CD4-positive, alpha-beta T cell (primary cell): ENCODE results near the gene TDRKH. TPM values are rescaled to one million over a fixed set of nuclear protein-coding genes. Genes with fewer than 3 reads are reported as not detected.

ENCODE experiments used
- ATAC-seq: fragments of 200-7000 bp; cut with Tn5 transposase; one replicate; pipeline ENCODE4 v1.10.0; 2022; ENCODE audit warnings: mild to moderate bottlenecking; ENCODE audit not compliant: poor library complexity
- CTCF ChIA-PET: fragments of 350-600 bp; sonication (Branson Sonifier 250); formaldehyde crosslinking; loops from one replicate; lab custom pipeline; 2021; ENCODE audit warnings: antibody characterized with exemption, inconsistent platforms; lab: Charles Lee
- POLR2A ChIA-PET: fragments of 350-600 bp; sonication (Branson Sonifier 250); formaldehyde crosslinking; loops from one replicate; lab custom pipeline; 2021; ENCODE audit warnings: antibody characterized with exemption, inconsistent platforms; lab: Charles Lee
- DNase-seq, 14 experiments: peaks; one replicate each; pipeline ENCODE4 v3.0.0-alpha.2; 2013 to 2020; ENCODE audit warnings: mixed read lengths in 2 of 14
- H3K27ac ChIP-seq, 2 donors: one replicate each; pipeline versions ENCODE4 v1.5.1 to v1.7.0; 2013; ENCODE audit warnings: low read length in 2 of 2, low read depth in 1 of 2, mild to moderate bottlenecking in 1 of 2
- H3K27me3 ChIP-seq, 2 experiments: 1 replicate in 1 of 2; 2 replicates in 1 of 2; pipeline versions ENCODE4 v1.6.1 to v1.7.0; 2013; ENCODE audit warnings: low read length in 2 of 2, control low read depth in 1 of 2, mild to moderate bottlenecking in 1 of 2, moderate library complexity in 1 of 2; ENCODE audit not compliant: insufficient read depth in 2 of 2, control insufficient read depth in 1 of 2
- H3K36me3 ChIP-seq: one replicate; pipeline ENCODE4 v1.6.1; 2013; ENCODE audit warnings: low read length, control low read depth; ENCODE audit not compliant: insufficient read depth
- H3K4me1 ChIP-seq: one replicate; pipeline ENCODE4 v1.6.1; 2013; ENCODE audit warnings: low read length, control low read depth; ENCODE audit not compliant: insufficient read depth
- H3K4me3 ChIP-seq: one replicate; pipeline ENCODE4 v1.5.1; 2013; ENCODE audit warnings: mild to moderate bottlenecking, low read length, moderate library complexity
- H3K9me3 ChIP-seq, 2 experiments: 1 replicate in 1 of 2; 2 replicates in 1 of 2; pipeline versions ENCODE4 v1.6.1 to v1.7.0; 2013; ENCODE audit warnings: low read length in 2 of 2, mild to moderate bottlenecking in 2 of 2, control low read depth in 1 of 2, moderate library complexity in 1 of 2; ENCODE audit not compliant: control insufficient read depth in 1 of 2, insufficient read depth in 1 of 2
- H3K27ac Mint-ChIP-seq: one replicate; pipeline ENCODE4 v1.8.0; 2020; ENCODE audit warnings: mixed read lengths
- H3K27me3 Mint-ChIP-seq: one replicate; pipeline ENCODE4 v1.8.0; 2021; ENCODE audit warnings: mixed read lengths
- H3K36me3 Mint-ChIP-seq: one replicate; pipeline ENCODE4 v1.8.0; 2021; ENCODE audit warnings: low read depth, mixed read lengths
- H3K4me1 Mint-ChIP-seq: one replicate; pipeline ENCODE4 v1.8.0; 2021; ENCODE audit warnings: low read depth, mixed read lengths
- H3K4me3 Mint-ChIP-seq: one replicate; pipeline ENCODE4 v1.8.0; 2020; ENCODE audit warnings: mild to moderate bottlenecking, mixed read lengths
- H3K9me3 Mint-ChIP-seq: one replicate; pipeline ENCODE4 v1.8.0; 2020; ENCODE audit warnings: mixed read lengths
- CTCF ChIP-seq: fragments of 200-600 bp; IDR thresholded peaks from one replicate; pipeline ENCODE4 v1.8.0; 2022; ENCODE audit warnings: antibody characterized with exemption, mild to moderate bottlenecking
- intact Hi-C, 2 experiments: fragments of 100-400 bp; cut with DNase I in 1 of 2; cut with micrococcal nuclease in 1 of 2; formaldehyde crosslinking; loops; one replicate each; pipeline versions ENCODE4 v1.15.1 to v1.9.0; 2023 to 2025; cut with DNase I, micrococcal nuclease
- total RNA-seq, 174 experiments: library from RNA in 2 of 174; stranded (reverse) in 2 of 174; gene quantifications; one replicate each; pipeline ENCODE4 v1.2.3 and lab custom pipeline; 2021 to 2026

Gene TDRKH
- total RNA-seq, 2 experiments from 2014 or later: 6.1 to 6.4 TPM

- H3K36me3 ChIP-seq: peaks cover 3% of the 10 kb centered on the region
- Mint-ChIP-seq H3K27ac (peak overlapping the region; percentile 86), H3K9me3 (no peaks in the 10 kb centered on the region), H3K4me3 (peak overlapping the region; percentile 85), H3K4me1 (peaks cover 68% of the 10 kb centered on the region), H3K27me3 (no peaks in the 10 kb centered on the region), H3K36me3 (no peaks in the 10 kb centered on the region)
- ChIA-PET CTCF (interaction anchor here (1.3 to 2.1 kb wide), 3 partner anchors 9 to 153 kb away, joined by 3 to 8 read pairs (median 5); partner anchors contain the start of gene TDRKH), POLR2A (interaction anchor here (1.3 to 4.8 kb wide), 5 partner anchors 9 to 70 kb away, joined by 4 to 23 read pairs (median 8); partner anchors contain the start of genes TDRKH and THEM4)
- H3K9me3 ChIP-seq: peaks cover 0 to 5% of the 10 kb centered on the region in 2 experiments
- H3K27me3 ChIP-seq: no peaks in the 10 kb centered on the region
- DNase-seq (no peak), ATAC-seq (no peak)
- no peak for TF ChIP-seq CTCF
- H3K4me3 ChIP-seq: peak overlapping the region; percentile 70
- H3K4me1 ChIP-seq: peaks cover 62% of the 10 kb centered on the region
- peak overlapping the region; percentile 51 to 90 for H3K27ac ChIP-seq
- intact Hi-C loops: loop anchor here (2.0 to 5.0 kb wide), 2 partner anchors 244 to 382 kb away; partner anchors contain the start of gene POGZ (in 1 of the 2)
These were observed 48.7 kb upstream of the TDRKH start for GRCh38 chr1:151839082-151839412.

- H3K4me3 Mint-ChIP-seq: peak overlapping the region; percentile 85
- H3K27me3 Mint-ChIP-seq: no peaks in the 10 kb centered on the region
- ChIA-PET POLR2A (interaction anchor here (0.9 to 4.8 kb wide), 6 partner anchors 9 to 379 kb away, joined by 3 to 23 read pairs (median 6); partner anchors contain the start of genes POGZ, TDRKH and THEM4), CTCF (interaction anchor here (0.9 to 2.1 kb wide), 3 partner anchors 49 to 129 kb away, joined by 3 to 8 read pairs (median 3); partner anchors contain the start of gene TDRKH)
- H3K36me3 ChIP-seq: peaks cover 3% of the 10 kb centered on the region
- H3K4me1 Mint-ChIP-seq: peaks cover 74% of the 10 kb centered on the region
- no peaks in the 10 kb centered on the region for H3K9me3 Mint-ChIP-seq
- no peaks in the 10 kb centered on the region for H3K27me3 ChIP-seq
- H3K4me3 ChIP-seq: peak overlapping the region; percentile 70
- ATAC-seq: peak; percentile 8
- intact Hi-C loops: loop anchor here (2.0 to 5.0 kb wide), 2 partner anchors 244 to 381 kb away; partner anchors contain the start of gene POGZ (in 1 of the 2)
- H3K9me3 ChIP-seq: peaks cover 0 to 5% of the 10 kb centered on the region in 2 experiments
- H3K27ac ChIP-seq: peak overlapping the region; percentile 51 to 90
- TF ChIP-seq CTCF: no peak
- DNase-seq: peak in 5 of 14 experiments; percentile 37 to 82 (median 44)
- no peaks in the 10 kb centered on the region for H3K36me3 Mint-ChIP-seq
- H3K4me1 ChIP-seq: peaks cover 68% of the 10 kb centered on the region
- peak overlapping the region; percentile 86 for H3K27ac Mint-ChIP-seq
These were observed 48.2 kb upstream of the TDRKH start for GRCh38 chr1:151838222-151839081.

- no peaks in the 10 kb centered on the region for H3K27me3 Mint-ChIP-seq
- H3K4me3 Mint-ChIP-seq: peak overlapping the region; percentile 94
- Histone ChIP-seq H3K4me1 (peaks cover 74% of the 10 kb centered on the region), H3K4me3 (peak overlapping the region; percentile 51), H3K9me3 (peaks cover 0 to 5% of the 10 kb centered on the region in 2 experiments), H3K36me3 (peaks cover 3% of the 10 kb centered on the region), H3K27ac (peak overlapping the region; percentile 7 to 64), H3K27me3 (no peaks in the 10 kb centered on the region)
- DNase-seq (no peak), ATAC-seq (no peak)
- peak overlapping the region; percentile 73 for H3K27ac Mint-ChIP-seq
- no peaks in the 10 kb centered on the region for H3K36me3 Mint-ChIP-seq
- peaks cover 80% of the 10 kb centered on the region for H3K4me1 Mint-ChIP-seq
- H3K9me3 Mint-ChIP-seq: no peaks in the 10 kb centered on the region
- intact Hi-C loops: loop anchor here (2.0 to 5.0 kb wide), 7 partner anchors 47 to 395 kb away; partner anchors contain the start of genes MRPL9 (in 1 of the 2), POGZ (in 1 of the 2) and TDRKH (in 1 of the 2)
- ChIA-PET POLR2A (interaction anchor here (0.9 to 4.8 kb wide), 4 partner anchors 8 to 379 kb away, joined by 3 to 23 read pairs (median 5); partner anchors contain the start of genes POGZ and TDRKH), CTCF (interaction anchor here (0.9 to 2.2 kb wide), 3 partner anchors 98 to 244 kb away, joined by 3 to 6 read pairs (median 3); no protein-coding TSS in a partner anchor)
- TF ChIP-seq CTCF: no peak
These were observed 47.6 kb upstream of the TDRKH start for GRCh38 chr1:151837884-151838221.
